ENCODE measurements around the gene HP1BP3. TPM values are rescaled to one million over a fixed set of nuclear protein-coding genes. Genes with fewer than 3 reads are reported as not detected.
A peak's percentile ranks its signal among the peaks of the same experiment; 100 is the strongest.

Gene HP1BP3
- total RNA-seq, 2 donors from 2014 or later: 156 to 252 TPM

DNA sequence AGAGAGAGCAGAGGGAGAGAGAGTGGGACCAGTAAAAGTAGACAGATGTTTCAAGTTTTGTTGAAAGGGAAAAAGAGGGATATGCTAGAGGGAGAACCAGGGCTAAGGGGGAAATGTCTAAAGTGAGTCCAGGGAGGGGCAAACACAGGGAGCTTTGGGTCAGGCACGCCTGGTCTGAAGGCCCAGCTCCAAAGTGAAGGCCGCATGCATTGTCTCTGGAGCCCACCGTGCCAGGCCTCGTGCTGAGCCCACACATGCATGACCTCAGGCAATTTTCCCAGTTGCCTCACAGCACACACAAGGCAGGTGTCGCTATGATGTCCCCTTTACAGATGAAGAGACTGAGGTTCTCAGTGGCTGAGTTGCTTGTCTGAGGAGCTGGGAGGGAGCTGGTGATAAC lies 85.3 kb downstream of the HP1BP3 start:
- no peaks in the 10 kb centered on the region for H3K36me3 ChIP-seq
- TF ChIP-seq CTCF (IDR thresholded peaks at IDR 0.05) (no peak), POLR2A (IDR thresholded peaks at IDR 0.05) (no peak), POLR2AphosphoS5 (IDR thresholded peaks at IDR 0.05) (no peak)
- DNase-seq (ENCODE audit: low spot score): no peak
- H3K9me3 ChIP-seq: no peaks in the 10 kb centered on the region
- H3K27ac ChIP-seq: no peak overlapping the region
- no peak overlapping the region for H3K4me3 ChIP-seq
- intact Hi-C loops (cut with DNase I): no loop called here
- 91% methylated on average over 5 of the region's 5 CpGs for WGBS
- H3K4me1 ChIP-seq (replicated peaks): no peaks in the 10 kb centered on the region
- H3K27me3 ChIP-seq (replicated peaks; ENCODE audit: insufficient read depth): no peaks in the 10 kb centered on the region

DNA sequence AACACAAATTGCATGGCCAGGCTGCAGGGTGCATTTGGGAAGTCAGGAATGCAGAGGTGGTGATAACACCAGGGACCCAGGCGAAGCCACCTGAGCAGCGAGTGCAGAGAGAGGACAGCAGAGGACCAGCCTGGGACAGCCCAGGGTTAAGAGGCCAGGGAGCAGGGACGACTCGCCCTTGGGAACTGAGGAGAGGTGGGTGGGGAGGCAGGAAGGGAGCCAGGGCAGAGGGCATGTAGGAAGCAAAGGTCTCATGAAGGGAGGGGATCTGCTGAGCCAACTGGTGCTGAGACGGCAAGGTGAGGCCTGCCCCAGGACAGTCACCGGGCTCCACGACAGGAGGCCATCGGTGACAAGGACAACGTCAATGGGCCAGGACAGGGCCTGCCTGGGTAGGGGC lies 85.7 kb downstream of the HP1BP3 start:
- intact Hi-C loops (cut with DNase I): no loop called here
- no peaks in the 10 kb centered on the region for H3K36me3 ChIP-seq
- no peak for DNase-seq (ENCODE audit: low spot score)
- no peaks in the 10 kb centered on the region for H3K27me3 ChIP-seq (replicated peaks; ENCODE audit: insufficient read depth)
- 90% methylated on average over 9 of the region's 9 CpGs for WGBS
- H3K4me1 ChIP-seq (replicated peaks): no peaks in the 10 kb centered on the region
- TF ChIP-seq POLR2AphosphoS5 (IDR thresholded peaks at IDR 0.05) (no peak), CTCF (IDR thresholded peaks at IDR 0.05) (no peak), POLR2A (IDR thresholded peaks at IDR 0.05) (no peak)
- H3K9me3 ChIP-seq: no peaks in the 10 kb centered on the region
- no peak overlapping the region for H3K27ac ChIP-seq
- H3K4me3 ChIP-seq: no peak overlapping the region

DNA sequence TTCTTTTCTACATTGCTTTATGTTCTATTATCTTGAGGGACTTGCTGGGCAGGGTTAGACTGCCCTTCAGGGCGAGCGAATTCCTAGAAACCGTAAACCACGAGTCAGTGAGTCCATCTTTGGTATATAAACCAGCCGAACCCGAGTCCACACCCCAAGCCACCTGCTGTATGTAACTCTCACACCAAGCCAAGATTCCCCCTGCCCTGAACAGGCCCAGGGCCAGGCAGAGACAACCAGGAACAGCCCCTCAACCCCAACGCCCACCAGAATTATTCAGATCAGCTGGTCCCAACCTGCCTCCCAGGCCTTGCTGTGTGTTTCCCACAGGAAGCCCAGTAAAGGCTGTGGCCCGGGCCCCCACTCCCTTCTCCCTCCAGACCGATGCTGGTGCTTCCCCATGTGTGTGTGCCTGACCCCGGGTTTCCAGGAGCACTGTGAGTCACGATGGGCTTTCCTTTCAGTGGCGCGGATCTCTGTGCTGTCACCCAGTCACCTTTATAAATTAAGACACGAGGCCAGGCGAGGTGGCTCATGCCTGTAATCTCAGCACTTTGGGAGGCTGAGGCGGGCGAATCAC lies 86.4 kb downstream of the HP1BP3 start:
- Histone ChIP-seq H3K36me3 (no peaks in the 10 kb centered on the region), H3K4me1 (replicated peaks) (no peaks in the 10 kb centered on the region), H3K4me3 (no peak overlapping the region), H3K27me3 (replicated peaks; ENCODE audit: insufficient read depth) (no peaks in the 10 kb centered on the region), H3K27ac (no peak overlapping the region), H3K9me3 (no peaks in the 10 kb centered on the region)
- intact Hi-C loops (cut with DNase I): no loop called here
- WGBS: 85% methylated on average over 17 of the region's 17 CpGs
- DNase-seq (ENCODE audit: low spot score): no peak
- no peak for TF ChIP-seq POLR2A (IDR thresholded peaks at IDR 0.05)
- TF ChIP-seq CTCF (IDR thresholded peaks at IDR 0.05): no peak
- no peak for TF ChIP-seq POLR2AphosphoS5 (IDR thresholded peaks at IDR 0.05)

DNA sequence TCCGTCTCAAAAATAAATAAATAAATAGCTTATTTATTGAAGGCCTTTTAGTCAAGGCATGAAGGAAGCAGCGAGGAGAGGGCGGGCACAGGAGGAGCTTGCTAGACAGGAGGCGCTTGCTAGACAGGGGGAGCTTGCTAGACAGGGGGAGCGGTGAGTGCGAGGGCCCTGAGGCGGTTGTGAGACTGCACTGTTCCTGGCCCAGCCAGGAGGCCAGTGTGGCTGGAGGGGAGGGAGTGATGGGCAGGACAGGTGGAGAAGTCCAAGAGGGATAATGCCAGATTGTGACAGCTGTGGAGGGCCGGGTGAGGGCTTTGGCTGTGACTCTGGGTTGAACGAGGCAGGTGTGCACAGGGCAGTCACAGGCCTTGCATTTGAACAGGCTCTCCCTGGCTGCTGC lies 87.5 kb downstream of the HP1BP3 start:
- no peak overlapping the region for H3K27ac ChIP-seq
- WGBS: 72% methylated on average over 9 of the region's 9 CpGs
- no peak overlapping the region for H3K4me3 ChIP-seq
- no peaks in the 10 kb centered on the region for H3K9me3 ChIP-seq
- no peak for TF ChIP-seq CTCF (IDR thresholded peaks at IDR 0.05)
- no peak for TF ChIP-seq POLR2A (IDR thresholded peaks at IDR 0.05)
- no peak for TF ChIP-seq POLR2AphosphoS5 (IDR thresholded peaks at IDR 0.05)
- DNase-seq (ENCODE audit: low spot score): no peak
- intact Hi-C loops (cut with DNase I): loop anchor here (5.0 to 10.0 kb wide), 2 partner anchors 88 to 285 kb away; partner anchors contain the start of gene HP1BP3
- H3K36me3 ChIP-seq: no peaks in the 10 kb centered on the region
- H3K27me3 ChIP-seq (replicated peaks; ENCODE audit: insufficient read depth): no peaks in the 10 kb centered on the region
- H3K4me1 ChIP-seq (replicated peaks): no peaks in the 10 kb centered on the region

- no peak for DNase-seq (ENCODE audit: low spot score)
- no peaks in the 10 kb centered on the region for H3K36me3 ChIP-seq
- no peak overlapping the region for H3K4me3 ChIP-seq
- intact Hi-C loops (cut with DNase I): loop anchor here (5.0 to 10.0 kb wide), 2 partner anchors 89 to 286 kb away; partner anchors contain the start of gene HP1BP3
- no peaks in the 10 kb centered on the region for H3K4me1 ChIP-seq (replicated peaks)
- no peaks in the 10 kb centered on the region for H3K9me3 ChIP-seq
- H3K27me3 ChIP-seq (replicated peaks; ENCODE audit: insufficient read depth): no peaks in the 10 kb centered on the region
- H3K27ac ChIP-seq: peak overlapping the region; percentile 77 to 84
- TF ChIP-seq POLR2AphosphoS5 (IDR thresholded peaks at IDR 0.05) (peak; percentile 40), POLR2A (IDR thresholded peaks at IDR 0.05) (no peak), CTCF (IDR thresholded peaks at IDR 0.05) (no peak)
- WGBS: 71% methylated on average over 18 of the region's 18 CpGs
These were observed 88.8 kb downstream of the HP1BP3 start for GRCh38 chr1:20698195-20698910.
